Kidney glomerular epithelial cell (primary cell): Measurements from ENCODE around the gene RAD51B.
"Not testable (repeated sequence)": the region's sequence is repeated elsewhere in the genome, so short reads cannot be mapped to it uniquely, and the experiment has no call there.

Experiments
- DNase-seq: peaks from one replicate; lab custom pipeline; 2025; lab: John Stamatoyannopoulos, UW

RAD51B gene

DNA sequence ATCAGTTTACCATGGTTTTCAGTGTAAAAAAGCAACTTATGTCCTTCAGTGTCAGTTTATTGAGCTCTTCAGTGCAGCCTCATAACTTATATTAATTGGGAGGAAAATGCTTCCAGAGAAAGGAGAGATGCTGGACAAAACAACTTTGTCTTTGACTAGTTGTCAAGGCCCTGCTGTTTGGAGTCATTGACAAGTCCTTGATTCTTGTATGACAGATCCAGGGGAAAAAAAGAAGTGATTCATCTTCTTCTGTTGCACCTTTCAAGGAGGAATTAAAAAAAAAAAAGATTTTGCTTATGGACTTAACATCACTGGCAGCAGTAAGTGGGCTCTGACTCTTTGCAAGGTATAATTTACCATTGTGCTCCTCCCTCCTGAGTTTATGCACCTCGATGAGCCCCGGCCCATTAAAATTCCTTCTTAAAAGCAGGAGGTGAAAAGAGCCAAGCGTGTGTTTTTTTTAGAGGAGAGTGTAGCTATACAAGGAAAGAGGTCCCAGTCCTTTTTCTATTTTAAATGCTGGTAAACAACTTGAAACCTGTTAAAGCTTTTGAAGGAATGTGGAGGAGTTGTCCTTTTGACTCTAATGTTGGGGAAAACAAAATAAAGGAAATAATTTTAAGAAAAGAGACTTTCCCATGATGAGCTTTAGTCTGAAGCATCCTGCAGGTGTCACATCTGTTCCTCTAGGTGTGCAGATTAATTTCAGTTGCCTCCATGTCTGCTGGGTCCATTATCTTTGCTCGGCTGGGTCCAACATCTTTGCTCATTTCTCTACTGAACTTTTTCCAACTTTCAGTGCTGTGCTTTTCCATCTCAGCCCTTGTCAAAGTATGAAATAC, 431.6 kb downstream of the RAD51B start:
- peak; percentile 30 for DNase-seq

GRCh38 chr14:68251769-68252100, 432.2 kb downstream of the RAD51B start:
- no peak for DNase-seq

DNA sequence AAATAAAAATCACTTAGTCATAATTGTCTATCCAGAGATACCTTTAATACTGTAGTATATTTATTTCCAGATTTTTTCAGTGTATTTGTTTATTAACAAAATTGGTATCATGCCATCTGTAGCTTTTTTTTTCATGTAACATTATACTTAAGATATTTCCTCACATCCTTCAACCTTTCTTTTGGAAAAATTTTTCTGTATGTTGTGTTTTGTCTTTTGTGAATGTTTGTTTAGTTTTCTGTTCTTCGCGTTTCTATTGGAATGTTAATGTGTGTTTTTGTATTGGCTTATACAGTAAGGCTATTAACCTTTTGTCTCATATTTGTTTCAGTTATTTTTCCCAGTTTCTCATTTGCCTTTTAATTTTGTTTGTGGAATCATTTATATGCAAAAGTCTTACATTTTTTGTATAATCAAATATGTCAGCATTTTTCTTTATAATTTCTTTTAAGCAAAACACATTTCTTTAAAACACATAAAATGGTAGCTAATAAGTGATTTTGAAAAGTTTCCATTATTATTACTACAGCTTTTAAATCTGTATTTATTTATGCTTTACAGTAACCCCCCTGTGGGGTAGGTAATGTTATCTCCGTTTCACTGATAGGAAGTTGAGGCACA, 433.7 kb downstream of the RAD51B start:
- DNase-seq = no peak

DNA sequence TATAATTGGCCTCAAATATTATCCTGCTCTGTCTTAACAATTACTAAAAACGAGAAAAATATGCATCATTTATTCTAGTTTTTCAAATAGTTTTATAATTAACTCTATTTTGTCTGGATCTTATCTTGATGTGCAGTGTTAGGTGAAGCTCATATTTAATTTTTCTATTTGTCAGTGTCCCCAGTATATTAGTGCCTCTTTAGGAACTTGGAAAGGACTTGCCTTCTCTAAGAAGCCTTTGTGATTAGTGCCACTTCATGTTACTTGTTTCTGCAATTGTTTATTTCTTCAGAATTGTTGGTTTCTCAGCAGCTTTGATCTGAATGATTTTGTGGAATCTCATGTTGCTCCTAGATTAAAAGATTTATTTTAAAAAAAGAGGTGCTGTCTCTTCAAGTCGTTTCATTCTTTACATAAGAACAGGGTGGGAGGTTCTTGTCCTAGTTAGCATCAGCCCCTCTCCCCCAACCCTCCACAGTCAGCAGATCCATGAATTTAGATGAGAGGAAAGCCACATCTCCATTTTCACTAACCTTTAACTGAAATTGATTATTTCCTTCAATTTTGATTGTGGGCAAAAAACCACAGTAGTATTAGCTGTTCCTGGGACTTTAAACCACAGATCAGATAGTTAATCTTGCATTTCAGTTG, 434.4 kb downstream of the RAD51B start:
- no peak for DNase-seq

GRCh38 chr14:68254669-68255527, 435.3 kb downstream of the RAD51B start:
- DNase-seq = no peak

- DNase-seq = peak; percentile 29
Observed at GRCh38 chr14:68255693-68256178, 436.2 kb downstream of the RAD51B start.

DNA sequence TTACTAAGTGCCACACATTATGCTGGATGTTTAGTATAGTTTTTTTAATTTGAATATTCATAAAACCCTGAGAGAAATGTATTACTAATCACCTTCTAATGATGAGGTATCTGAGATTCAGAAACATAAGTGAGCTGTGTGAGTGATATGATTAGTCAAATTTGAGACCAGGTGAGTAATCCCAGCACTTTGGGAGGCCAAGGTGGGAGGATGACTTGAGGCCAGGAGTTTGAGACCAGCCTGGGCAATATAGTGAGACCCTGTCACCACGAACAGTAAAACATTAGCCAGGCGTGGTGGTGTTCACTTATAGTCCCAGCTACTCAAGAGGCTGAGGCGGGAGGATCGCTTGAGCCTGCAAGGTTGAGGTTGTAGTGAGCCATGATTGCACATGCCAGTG, 438.4 kb downstream of the RAD51B start:
- no peak for DNase-seq

GRCh38 chr14:68258995-68259394, 439.4 kb downstream of the RAD51B start:
- DNase-seq = not testable (repeated sequence)

DNA sequence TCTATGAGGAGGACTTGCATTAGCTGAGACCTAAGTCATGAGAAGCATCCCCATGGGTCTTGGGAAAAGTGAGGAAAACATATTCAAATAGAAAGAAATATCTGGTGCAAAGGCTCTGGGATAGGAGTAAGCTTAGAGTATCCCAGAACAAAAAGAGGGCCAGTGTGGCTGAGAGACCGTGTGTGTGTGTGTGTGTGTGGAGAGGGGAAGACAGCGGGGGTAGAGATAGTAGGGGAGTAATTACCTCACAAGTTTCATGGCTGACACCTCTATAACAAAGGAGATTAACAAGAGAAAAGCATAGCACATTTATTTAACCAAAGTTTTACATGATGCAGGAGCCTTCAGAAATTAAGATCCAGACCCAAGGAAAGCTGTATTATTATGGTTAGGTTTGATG, 440.5 kb downstream of the RAD51B start:
- DNase-seq = no peak

GRCh38 chr14:68261092-68261842, 441.7 kb downstream of the RAD51B start:
- DNase-seq = no peak

DNA sequence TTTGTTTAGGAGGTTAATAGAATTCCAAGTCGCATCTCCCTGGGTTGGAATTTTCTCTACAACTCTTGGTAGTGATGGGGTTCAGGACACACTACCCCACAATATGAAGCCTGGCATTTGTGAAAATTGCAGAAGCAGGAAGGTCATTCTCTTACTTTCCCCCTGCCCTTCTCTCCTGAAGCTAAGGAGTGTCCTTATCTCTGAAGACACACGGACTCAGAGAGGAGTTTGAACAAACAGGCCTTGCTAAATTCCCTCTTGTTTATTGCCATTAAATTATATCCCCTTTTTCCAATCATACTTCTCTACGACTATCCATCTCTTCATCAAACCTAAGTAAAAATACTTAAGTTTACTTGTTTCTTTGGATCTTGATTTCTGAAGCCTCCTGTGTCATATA, 443.0 kb downstream of the RAD51B start:
- no peak for DNase-seq

DNA sequence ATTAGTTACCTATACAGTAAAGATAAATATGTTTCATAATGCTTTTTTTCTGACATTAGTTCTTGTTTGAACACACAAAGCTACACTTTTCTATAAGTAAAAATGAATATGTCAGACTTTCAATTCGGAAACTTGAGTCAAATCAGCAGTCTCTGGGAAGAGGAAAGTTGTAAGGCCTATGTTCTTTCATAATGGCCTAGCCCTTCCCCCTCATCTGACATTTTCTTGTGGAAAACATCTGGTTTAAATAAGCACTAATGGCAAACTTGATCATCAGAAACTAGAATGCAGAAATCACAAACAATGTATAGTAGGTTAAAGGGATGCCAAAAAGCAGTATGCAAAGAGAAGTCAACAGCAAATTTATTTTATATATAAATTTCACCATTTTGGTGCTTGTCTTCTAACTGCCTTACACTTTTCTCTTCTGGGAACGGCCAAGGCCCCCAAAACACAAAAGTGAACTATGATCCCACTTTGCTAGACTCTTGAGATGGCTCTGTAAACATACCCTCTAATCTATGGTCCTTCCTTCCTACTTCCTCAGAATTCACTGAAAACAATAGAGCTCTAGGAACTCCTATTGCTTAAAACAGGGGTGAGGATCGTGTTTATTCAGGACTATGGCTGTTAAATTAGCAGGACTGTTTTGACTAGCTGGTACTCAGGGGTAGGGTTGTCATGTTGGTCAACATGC, 444.1 kb downstream of the RAD51B start:
- no peak for DNase-seq

GRCh38 chr14:68264260-68264569, 444.6 kb downstream of the RAD51B start:
- no peak for DNase-seq

DNA sequence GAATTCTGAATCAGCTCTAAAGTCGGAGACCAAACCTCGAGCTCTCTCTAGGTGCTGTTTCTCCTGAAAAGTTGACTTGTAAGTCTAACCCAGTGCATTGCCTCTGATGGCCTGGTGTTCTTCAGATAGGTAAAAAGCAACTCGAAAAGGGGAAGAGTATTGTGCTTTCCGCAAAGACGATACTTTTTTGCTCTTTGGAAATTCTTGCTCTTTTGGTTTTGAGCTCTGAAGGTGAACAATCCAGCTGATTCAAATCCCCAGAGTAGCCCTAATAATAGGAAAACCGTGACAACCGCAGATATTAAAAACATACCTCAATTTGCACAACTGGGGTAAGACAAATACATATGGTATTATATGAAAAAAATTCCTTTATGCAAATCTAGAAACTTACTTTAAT, 447.4 kb downstream of the RAD51B start:
- no peak for DNase-seq

DNA sequence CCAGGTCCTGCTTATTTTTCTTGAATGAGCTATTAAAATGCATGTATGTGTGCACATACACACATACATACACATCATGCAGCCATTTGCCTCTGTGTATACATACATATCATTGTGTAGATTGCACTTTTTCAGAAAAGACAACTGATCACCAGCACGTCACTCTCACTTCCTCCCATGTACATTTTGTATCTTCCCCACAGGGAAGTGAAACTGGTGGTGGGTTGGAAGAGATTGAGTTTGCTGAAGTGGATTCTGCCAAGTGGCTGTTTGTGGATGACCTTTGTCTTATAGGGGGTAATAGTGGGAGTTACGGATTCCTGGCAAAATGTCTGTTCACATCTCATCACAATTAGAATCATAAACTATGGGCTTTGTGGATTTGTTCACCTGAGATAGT, 448.6 kb downstream of the RAD51B start:
- no peak for DNase-seq

DNA sequence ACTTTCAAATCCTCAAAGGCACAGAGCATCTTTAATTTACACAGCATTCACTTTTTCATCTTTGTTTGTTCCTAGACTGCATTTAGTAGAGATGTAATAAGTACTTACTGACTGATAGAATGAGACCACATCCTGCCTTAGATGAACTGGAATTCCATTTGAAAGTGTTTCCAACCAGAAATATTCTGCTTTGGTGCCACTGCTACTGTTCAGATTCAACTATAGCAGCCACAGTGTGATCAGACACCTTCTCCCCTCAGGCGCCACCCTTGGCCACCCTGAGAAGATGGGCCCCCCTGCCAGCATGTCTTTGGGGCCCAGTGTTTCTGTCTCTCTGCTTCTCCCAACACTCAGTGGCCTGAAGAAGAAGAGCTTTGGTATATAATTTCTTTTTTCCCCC, 449.1 kb downstream of the RAD51B start:
- no peak for DNase-seq

DNA sequence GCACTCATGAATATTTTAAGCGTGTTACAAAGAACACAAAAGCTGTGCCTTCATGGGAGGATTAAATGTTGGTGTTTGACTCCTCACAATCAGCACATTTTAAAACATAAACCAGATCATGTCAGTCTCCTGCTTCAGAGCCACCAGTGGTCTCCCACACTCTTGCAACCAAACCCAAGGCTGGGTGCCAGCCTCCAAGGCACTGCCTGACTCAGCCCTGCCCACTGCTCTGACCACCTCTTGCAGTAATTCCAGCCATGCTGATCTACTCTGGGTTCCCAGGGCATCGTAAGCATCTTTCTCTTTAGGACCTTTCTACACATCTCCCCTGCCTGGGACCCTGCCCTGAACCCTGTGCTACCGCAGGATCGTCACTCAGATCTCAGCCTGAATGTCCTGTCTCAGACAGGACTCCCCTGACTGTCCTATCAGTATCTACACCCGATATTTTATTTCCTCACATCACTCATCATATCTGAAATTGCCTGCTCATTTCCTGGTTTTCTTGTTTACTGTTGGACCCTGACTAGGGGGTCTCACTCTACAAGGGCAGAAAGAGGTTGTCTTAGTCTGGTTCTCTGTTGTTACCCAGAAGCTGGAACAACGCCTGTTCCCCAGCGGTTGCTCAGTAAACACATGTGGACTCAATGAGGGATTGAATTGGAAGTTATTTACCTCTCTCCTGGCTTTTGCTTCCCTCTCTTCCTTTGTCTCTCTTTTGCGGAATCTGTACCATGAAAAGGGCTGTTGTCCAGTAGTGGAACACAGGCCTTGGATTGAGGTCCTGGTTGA, 449.8 kb downstream of the RAD51B start:
- DNase-seq = no peak

GRCh38 chr14:68270342-68270741, 450.8 kb downstream of the RAD51B start:
- no peak for DNase-seq

- no peak for DNase-seq
Observed at GRCh38 chr14:68271913-68272391, 452.4 kb downstream of the RAD51B start.

GRCh38 chr14:68273413-68273812, 453.8 kb downstream of the RAD51B start:
- DNase-seq = no peak
